NB4 (cell line): Measurements from ENCODE around the gene STARD13.

Source experiments
- DNase-seq: peaks from one replicate; pipeline ENCODE4 v3.0.0; 2010; ENCODE audit warnings: low read depth
- H3K4me3 ChIP-seq: one replicate; pipeline ENCODE4 v1.5.1; 2011; ENCODE audit warnings: mild to moderate bottlenecking, low read depth, low read length, moderate library complexity
- MYC ChIP-seq: IDR thresholded peaks from 2 replicates; pipeline ENCODE4 v1.6.1; 2011; ENCODE audit warnings: low read depth, low read length
- POLR2A ChIP-seq: IDR thresholded peaks from 2 replicates; pipeline ENCODE4 v1.6.1; 2011; ENCODE audit warnings: mild to moderate bottlenecking; ENCODE audit not compliant: insufficient read length; ENCODE audit errors: extremely low read depth
- TF ChIP-seq, protein P1 (sequence below): IDR thresholded peaks from 2 replicates; pipeline ENCODE4 v1.6.1; 2011; ENCODE audit warnings: low read depth, low read length
- TF ChIP-seq, protein P2 (sequence below): IDR thresholded peaks from one replicate; pipeline ENCODE4 v1.5.1; 2012; ENCODE audit warnings: low read depth, low read length

The STARD13 gene

DNA sequence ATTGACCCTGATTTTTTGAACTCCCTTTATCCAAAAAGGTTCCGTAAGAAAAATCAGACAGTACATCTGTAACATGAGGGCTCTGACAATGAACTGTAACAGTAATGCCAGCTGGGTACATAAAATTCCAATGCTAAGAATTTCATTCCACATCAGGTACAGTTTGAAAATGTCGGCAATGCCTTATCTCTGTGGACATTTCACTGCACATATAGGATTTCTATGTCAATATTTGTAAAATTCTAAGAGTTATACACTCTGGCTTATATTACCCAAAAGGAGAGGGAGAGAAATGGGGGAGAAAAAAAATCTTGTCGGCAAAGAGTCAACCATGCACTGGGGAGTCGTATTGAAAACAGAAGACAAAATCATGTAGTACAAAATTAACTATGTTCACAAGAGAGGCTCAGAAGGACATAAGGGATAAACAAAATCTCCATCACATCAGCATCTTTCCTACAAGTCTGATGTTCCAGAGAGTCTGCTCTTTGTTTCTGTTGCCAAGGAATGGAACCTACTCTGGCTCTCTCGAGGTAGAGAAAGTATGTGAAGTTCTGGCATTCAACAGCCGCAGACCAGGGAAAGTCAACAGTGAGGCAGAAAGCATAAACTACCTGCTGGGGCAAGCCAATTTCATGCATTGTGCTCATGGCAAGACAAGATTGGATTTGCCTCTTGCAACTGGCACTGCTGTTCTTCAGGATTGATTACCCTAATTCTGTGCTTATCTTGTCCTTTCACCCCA is 72.4 kb downstream of the STARD13 start:
- no peak for DNase-seq
- no peak overlapping the region for H3K4me3 ChIP-seq
- TF ChIP-seq MYC, result no peak
- TF ChIP-seq, protein P1, sequence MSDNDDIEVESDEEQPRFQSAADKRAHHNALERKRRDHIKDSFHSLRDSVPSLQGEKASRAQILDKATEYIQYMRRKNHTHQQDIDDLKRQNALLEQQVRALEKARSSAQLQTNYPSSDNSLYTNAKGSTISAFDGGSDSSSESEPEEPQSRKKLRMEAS, result no peak
- TF ChIP-seq, protein P2, sequence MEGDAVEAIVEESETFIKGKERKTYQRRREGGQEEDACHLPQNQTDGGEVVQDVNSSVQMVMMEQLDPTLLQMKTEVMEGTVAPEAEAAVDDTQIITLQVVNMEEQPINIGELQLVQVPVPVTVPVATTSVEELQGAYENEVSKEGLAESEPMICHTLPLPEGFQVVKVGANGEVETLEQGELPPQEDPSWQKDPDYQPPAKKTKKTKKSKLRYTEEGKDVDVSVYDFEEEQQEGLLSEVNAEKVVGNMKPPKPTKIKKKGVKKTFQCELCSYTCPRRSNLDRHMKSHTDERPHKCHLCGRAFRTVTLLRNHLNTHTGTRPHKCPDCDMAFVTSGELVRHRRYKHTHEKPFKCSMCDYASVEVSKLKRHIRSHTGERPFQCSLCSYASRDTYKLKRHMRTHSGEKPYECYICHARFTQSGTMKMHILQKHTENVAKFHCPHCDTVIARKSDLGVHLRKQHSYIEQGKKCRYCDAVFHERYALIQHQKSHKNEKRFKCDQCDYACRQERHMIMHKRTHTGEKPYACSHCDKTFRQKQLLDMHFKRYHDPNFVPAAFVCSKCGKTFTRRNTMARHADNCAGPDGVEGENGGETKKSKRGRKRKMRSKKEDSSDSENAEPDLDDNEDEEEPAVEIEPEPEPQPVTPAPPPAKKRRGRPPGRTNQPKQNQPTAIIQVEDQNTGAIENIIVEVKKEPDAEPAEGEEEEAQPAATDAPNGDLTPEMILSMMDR, result no peak
- TF ChIP-seq POLR2A, result no peak

DNA sequence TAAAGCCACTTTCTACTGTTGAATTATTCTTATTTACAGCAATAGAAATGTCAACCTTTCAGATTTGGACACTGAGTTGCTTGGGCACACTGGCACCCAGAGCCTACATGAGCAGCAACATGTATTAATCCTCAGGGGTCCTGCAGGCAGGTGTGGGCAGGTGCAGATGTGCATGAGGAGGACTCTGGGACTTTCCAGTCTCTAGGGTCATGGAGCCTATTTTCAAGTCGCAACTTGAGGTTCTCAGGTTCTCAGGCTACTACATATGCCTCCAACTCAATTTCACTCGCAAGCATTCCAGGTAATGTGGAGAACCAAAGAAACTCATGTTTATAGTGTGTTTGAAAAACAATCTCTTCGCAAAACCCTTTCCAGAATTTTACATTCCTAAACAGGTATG is 73.2 kb downstream of the STARD13 start:
- TF ChIP-seq MYC (no peak), POLR2A (no peak)
- TF ChIP-seq, protein P2, result no peak
- TF ChIP-seq, protein P1, result no peak
- no peak overlapping the region for H3K4me3 ChIP-seq
- no peak for DNase-seq

DNA sequence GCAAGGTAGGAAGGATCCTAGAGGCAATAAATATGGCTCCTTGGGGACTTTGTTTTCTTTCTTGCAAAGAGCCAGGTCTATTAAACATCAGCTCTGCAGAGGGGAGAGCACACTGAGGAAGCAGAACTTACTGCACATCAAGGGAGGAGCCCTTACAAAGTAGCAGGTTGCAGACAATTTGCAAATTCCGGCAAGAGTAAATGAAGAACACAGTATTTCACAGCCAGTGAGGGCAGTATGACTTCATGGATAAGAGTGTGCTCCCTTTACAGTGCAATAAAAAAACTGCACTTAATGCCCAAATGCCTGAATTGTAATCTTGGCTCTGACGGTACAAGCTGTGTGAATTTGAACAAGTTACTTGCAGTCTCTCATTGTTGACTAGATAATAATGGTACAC is 75.5 kb downstream of the STARD13 start:
- no peak for DNase-seq
- TF ChIP-seq, protein P1, result no peak
- TF ChIP-seq POLR2A (no peak), MYC (no peak)
- TF ChIP-seq, protein P2, result no peak
- no peak overlapping the region for H3K4me3 ChIP-seq

DNA sequence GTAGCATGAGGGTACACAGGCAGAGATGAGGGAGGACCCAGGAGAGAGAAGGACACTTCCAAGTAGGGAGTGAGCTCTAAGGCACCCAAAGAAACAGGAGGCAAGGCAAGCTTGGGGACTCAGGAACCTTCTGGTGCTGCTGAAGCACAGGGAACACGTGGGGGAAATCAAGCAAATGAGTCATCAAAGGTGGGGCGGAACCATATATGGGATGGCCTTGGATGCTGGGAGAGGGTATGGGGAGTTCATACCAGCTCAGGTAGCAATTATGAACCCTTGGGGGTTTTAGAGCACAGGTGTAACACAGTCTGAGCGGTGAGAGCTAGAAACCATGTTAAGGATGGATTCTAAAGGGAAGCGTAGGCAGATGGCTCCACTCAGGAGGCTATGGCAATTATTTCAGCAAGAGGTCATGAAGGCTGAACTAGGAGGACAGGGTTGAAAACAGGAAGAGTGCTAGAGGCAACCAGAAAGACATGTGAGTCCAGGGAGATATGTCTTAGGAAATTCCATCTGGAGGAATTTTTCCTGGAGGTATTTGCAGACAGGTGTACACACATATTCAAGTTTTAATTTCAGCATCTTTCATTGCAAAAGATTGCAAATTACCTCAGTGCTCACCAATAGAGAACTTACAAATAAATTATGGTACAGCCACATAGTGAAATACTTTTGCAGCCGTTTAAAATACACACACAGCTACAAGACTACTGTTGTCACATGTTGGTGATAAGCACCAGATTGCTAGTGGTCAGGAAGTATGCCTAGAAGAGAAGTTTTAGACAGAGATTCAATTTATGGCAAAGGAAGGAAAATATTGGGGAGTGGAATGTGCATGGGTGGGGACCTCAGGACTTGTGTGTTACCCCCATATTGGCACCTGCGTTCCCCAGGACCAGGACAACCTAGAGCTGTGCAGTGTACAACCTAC is 77.0 kb downstream of the STARD13 start:
- TF ChIP-seq, protein P1, result no peak
- TF ChIP-seq POLR2A, result no peak
- TF ChIP-seq, protein P2, result no peak
- TF ChIP-seq MYC, result no peak
- DNase-seq, result no peak
- H3K4me3 ChIP-seq, result no peak overlapping the region

DNA sequence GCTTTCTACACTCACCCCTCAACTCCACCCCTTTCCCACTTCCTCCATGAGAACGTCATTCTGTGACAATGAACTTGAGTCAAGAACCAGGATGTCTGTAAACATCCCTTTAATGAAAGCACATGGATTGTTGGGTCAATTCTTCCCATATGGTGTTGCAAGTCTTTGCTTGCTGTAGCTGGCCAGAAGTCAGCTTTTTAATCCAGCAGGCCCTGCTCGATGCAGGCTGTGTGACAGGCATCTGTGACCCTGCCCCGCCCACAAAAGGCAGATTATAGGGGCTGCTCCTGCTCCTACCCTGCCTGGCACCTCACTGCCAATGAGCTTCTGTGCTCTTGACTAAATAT is 78.0 kb downstream of the STARD13 start:
- TF ChIP-seq, protein P1, result peak; percentile 63
- TF ChIP-seq, protein P2, result no peak
- TF ChIP-seq POLR2A (no peak), MYC (no peak)
- no peak for DNase-seq
- H3K4me3 ChIP-seq, result no peak overlapping the region
